IMR-90 (cell line): Measurements from ENCODE around the gene MLH3. TPM values are rescaled to one million over a fixed set of nuclear protein-coding genes. Genes with fewer than 3 reads are reported as not detected.

Experiments used
- ATAC-seq: fragments of 200-7000 bp; cut with Tn5 transposase; 2 replicates; pipeline ENCODE4 v1.9.1; 2020; ENCODE audit warnings: low read depth, mild to moderate bottlenecking, moderate library complexity
- BruUV-seq: library from RNA; stranded (reverse); fragments of 400-500 nt; replicated peaks from 2 replicates; lab custom pipeline; 2021; lab: Mats Ljungman, UMichigan
- CTCF ChIA-PET: fragments of 300-600 bp; formaldehyde crosslinking; extraction: SDS; loops from one replicate; lab custom pipeline; 2021; ENCODE audit warnings: antibody characterized with exemption; lab: Yijun Ruan, JAX
- POLR2A ChIA-PET: fragments of 300-600 bp; sonication (Branson Sonifier 250); formaldehyde crosslinking; loops from one replicate; lab custom pipeline; 2022; ENCODE audit warnings: antibody characterized with exemption; ENCODE audit not compliant: unreplicated experiment; lab: Charles Lee
- DNase-seq: peaks from one replicate; pipeline ENCODE4 v3.0.0; 2013
- H2AFZ ChIP-seq: replicated peaks from 2 replicates; pipeline ENCODE3; 2013; ENCODE audit warnings: low read length, mild to moderate bottlenecking; ENCODE audit not compliant: poor library complexity
- H2AK5ac ChIP-seq: 2 replicates; pipeline ENCODE4 v1.6.1; 2013; ENCODE audit warnings: low read depth, low read length, inconsistent platforms
- H2AK9ac ChIP-seq: replicated peaks from 2 replicates; pipeline ENCODE3; 2013; ENCODE audit warnings: mild to moderate bottlenecking, low read depth, low read length, moderate library complexity; ENCODE audit not compliant: poor library complexity
- H2BK120ac ChIP-seq: 2 replicates; pipeline ENCODE4 v1.6.1; 2013; ENCODE audit warnings: low read depth, low read length, inconsistent platforms
- H2BK15ac ChIP-seq: 3 replicates; pipeline ENCODE4 v1.6.1; 2013; ENCODE audit warnings: low read depth, low read length, inconsistent platforms
- H2BK20ac ChIP-seq: 2 replicates; pipeline ENCODE4 v1.6.1; 2013; ENCODE audit warnings: low read depth, mild to moderate bottlenecking, inconsistent platforms, low read length, moderate library complexity
- H2BK5ac ChIP-seq: 2 replicates; pipeline ENCODE4 v1.6.1; 2013; ENCODE audit warnings: mild to moderate bottlenecking, low read depth, low read length, inconsistent platforms; ENCODE audit not compliant: poor library complexity, severe bottlenecking
- H3K14ac ChIP-seq: replicated peaks from 2 replicates; pipeline ENCODE4 v1.6.1; 2013; ENCODE audit warnings: low read depth, low read length, inconsistent platforms
- H3K18ac ChIP-seq: 2 replicates; pipeline ENCODE4 v1.6.1; 2013; ENCODE audit warnings: low read depth, low read length, control low read depth
- H3K23ac ChIP-seq: 2 replicates; pipeline ENCODE4 v1.6.1; 2013; ENCODE audit warnings: low read depth, low read length, inconsistent platforms
- H3K27ac ChIP-seq: 2 replicates; pipeline ENCODE4 v1.5.1; 2013; ENCODE audit warnings: mild to moderate bottlenecking, control low read depth, low read length; ENCODE audit not compliant: insufficient read depth
- H3K27me3 ChIP-seq: 2 replicates; pipeline ENCODE4 v1.6.1; 2013; ENCODE audit warnings: low read length; ENCODE audit not compliant: control insufficient read depth, insufficient read depth
- H3K36me3 ChIP-seq: 2 replicates; pipeline ENCODE4 v1.6.1; 2013; ENCODE audit warnings: low read length, mixed read lengths; ENCODE audit not compliant: control insufficient read depth, insufficient read depth
- H3K4ac ChIP-seq: 2 replicates; pipeline ENCODE4 v1.6.1; 2013; ENCODE audit warnings: low read depth, low read length, inconsistent platforms
- H3K4me1 ChIP-seq: 2 replicates; pipeline ENCODE4 v1.6.1; 2013; ENCODE audit warnings: low read length, mixed read lengths; ENCODE audit not compliant: control insufficient read depth, insufficient read depth
- H3K4me2 ChIP-seq: 2 replicates; pipeline ENCODE4 v1.6.1; 2013; ENCODE audit warnings: low read depth, mild to moderate bottlenecking, control low read depth, low read length, moderate library complexity
- H3K4me3 ChIP-seq: 2 replicates; pipeline ENCODE4 v1.5.1; 2013; ENCODE audit warnings: low read depth, mild to moderate bottlenecking, control low read depth, low read length, moderate library complexity; ENCODE audit not compliant: insufficient read depth
- H3K56ac ChIP-seq: 2 replicates; pipeline ENCODE4 v1.6.1; 2013; ENCODE audit warnings: low read length, inconsistent platforms; ENCODE audit not compliant: insufficient read depth; ENCODE audit errors: extremely low read depth
- H3K79me1 ChIP-seq, 2 experiments: 2 replicates each; pipeline ENCODE4 v1.6.1; 2013; ENCODE audit warnings: low read length in 2 of 2, inconsistent platforms in 1 of 2, low read depth in 1 of 2
- H3K9ac ChIP-seq: 2 replicates; pipeline ENCODE4 v1.6.1; 2013; ENCODE audit warnings: low read depth, low read length, control low read depth
- H3K9me1 ChIP-seq: 2 replicates; pipeline ENCODE4 v1.6.1; 2013; ENCODE audit warnings: low read length, inconsistent platforms; ENCODE audit not compliant: insufficient read depth
- H3K9me3 ChIP-seq: 2 replicates; pipeline ENCODE4 v1.6.1; 2013; ENCODE audit warnings: low read length; ENCODE audit not compliant: control insufficient read depth, insufficient read depth
- H4K20me1 ChIP-seq: 2 replicates; pipeline ENCODE4 v1.6.1; 2013; ENCODE audit warnings: low read length, inconsistent platforms; ENCODE audit not compliant: insufficient read depth
- H4K5ac ChIP-seq: 2 replicates; pipeline ENCODE4 v1.6.1; 2013; ENCODE audit warnings: mild to moderate bottlenecking, low read depth, low read length, control low read depth
- H4K8ac ChIP-seq, 2 experiments: 2 replicates each; pipeline ENCODE4 v1.6.1; 2013; ENCODE audit warnings: low read depth in 2 of 2, low read length in 2 of 2, control low read depth in 1 of 2, inconsistent platforms in 1 of 2
- H4K91ac ChIP-seq: 2 replicates; pipeline ENCODE4 v1.6.1; 2013; ENCODE audit warnings: low read depth, low read length, inconsistent platforms; ENCODE audit not compliant: insufficient read depth
- BHLHE40 ChIP-seq: fragments of 150-350 bp; IDR thresholded peaks from 2 replicates; pipeline ENCODE4 v1.6.1; 2016; ENCODE audit warnings: mild to moderate bottlenecking, low read depth, low read length
- CEBPB ChIP-seq: IDR thresholded peaks from 2 replicates; pipeline ENCODE4 v1.6.1; 2012; ENCODE audit warnings: low read depth, low read length, improper control_type of control experiment
- FOS ChIP-seq: fragments of 150-350 bp; IDR thresholded peaks from 2 replicates; pipeline ENCODE4 v1.6.1; 2016; ENCODE audit warnings: low read depth, low read length
- MAFK ChIP-seq: IDR thresholded peaks from 2 replicates; pipeline ENCODE4 v1.6.1; 2012; ENCODE audit warnings: low read depth, low read length, improper control_type of control experiment
- MAZ ChIP-seq: IDR thresholded peaks from 2 replicates; pipeline ENCODE4 v1.6.1; 2012; ENCODE audit warnings: low read depth, mild to moderate bottlenecking, low read length, improper control_type of control experiment, moderate library complexity, borderline replicate concordance
- NFE2L2 ChIP-seq: fragments of 150-350 bp; IDR thresholded peaks from 2 replicates; pipeline ENCODE4 v1.6.1; 2016; ENCODE audit warnings: low read depth, mild to moderate bottlenecking, low read length
- POLR2A ChIP-seq: IDR thresholded peaks from 2 replicates; pipeline ENCODE4 v1.6.1; 2012; ENCODE audit warnings: mild to moderate bottlenecking, low read depth, low read length
- RFX5 ChIP-seq: IDR thresholded peaks from 2 replicates; pipeline ENCODE4 v1.8.0; 2012; ENCODE audit warnings: low read depth, mild to moderate bottlenecking, low read length, moderate library complexity
- SMC3 ChIP-seq: fragments of 150-350 bp; IDR thresholded peaks from 2 replicates; pipeline ENCODE4 v1.6.1; 2016; ENCODE audit warnings: low read depth, mild to moderate bottlenecking, antibody characterized with exemption, low read length, moderate library complexity
- USF2 ChIP-seq: fragments of 150-350 bp; IDR thresholded peaks from 2 replicates; pipeline ENCODE4 v1.6.1; 2017; ENCODE audit warnings: mild to moderate bottlenecking, antibody characterized with exemption, low read length, low read depth
- WGBS, 2 experiments: methylation state at CpG; one replicate each; pipeline versions ENCODE4 v1.1.5 to v1.1.7; 2013; ENCODE audit warnings: missing lambda C conversion rate in 2 of 2; ENCODE audit not compliant: insufficient read length in 1 of 2; ENCODE audit errors: extremely low coverage in 2 of 2; 5-methylcytosine and 5-hydroxymethylcytosine counted together
- dilution Hi-C: fragments of 300-500 bp; cut with HindIII; formaldehyde crosslinking; loops from one replicate; pipeline ENCODE4 v1.14.3; 2018; ENCODE audit warnings: low sequenced_read_pairs; ENCODE audit not compliant: unreplicated experiment
- in situ Hi-C: fragments of 300-500 bp; cut with MboI; formaldehyde crosslinking; loops from 3 replicates; pipeline ENCODE4 v1.14.3; 2019; ENCODE audit warnings: low sequenced_read_pairs, inconsistent platforms, mixed read lengths
- intact Hi-C: fragments of 100-400 bp; cut with micrococcal nuclease; formaldehyde crosslinking; loops from 2 replicates; pipeline ENCODE4 v1.10.0; 2022
- polyA plus RNA-seq, 3 experiments: library from polyadenylated mRNA; depleted of rRNA; stranded (reverse); fragments of >200 nt; gene quantifications; 2 replicates each; pipeline ENCODE4 v1.2.3, GENCODE V29; 2012; ENCODE audit warnings: low replicate concordance in 1 of 3
- total RNA-seq: library from RNA; depleted of rRNA; stranded (reverse); fragments of >200 nt; gene quantifications from 2 replicates; pipeline ENCODE4 v1.2.3, GENCODE V29; 2012

MLH3 gene
- total and polyA plus RNA-seq, 2 of the 4 experiments (the other 2 are of a cell fraction): 5.6 to 14.7 TPM

DNA sequence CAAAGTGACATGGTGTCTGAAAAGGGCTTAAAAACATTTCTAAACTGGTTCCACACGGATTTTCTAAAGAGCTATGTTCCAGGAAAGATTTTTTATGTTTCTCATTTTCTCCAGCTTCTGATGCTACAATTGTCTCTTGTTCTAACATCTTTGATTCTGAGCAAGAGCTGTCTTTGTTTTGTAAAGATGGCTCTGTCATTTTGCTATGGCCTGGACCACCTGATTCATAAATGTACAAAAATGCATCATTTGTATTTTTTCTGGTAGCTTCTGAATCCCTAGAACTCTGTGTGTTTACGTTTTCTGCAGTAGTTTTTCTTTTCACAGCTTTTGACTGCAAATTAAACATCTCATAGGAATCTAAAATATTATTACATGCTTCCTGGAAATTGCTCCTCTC is 3.2 kb downstream of the MLH3 start:
- Histone ChIP-seq H2BK20ac (no peak overlapping the region), H4K91ac (no peak overlapping the region), H2BK5ac (no peak overlapping the region), H4K20me1 (no peaks in the 10 kb centered on the region), H3K4ac (no peak overlapping the region), H3K27me3 (no peaks in the 10 kb centered on the region), H3K4me3 (no peak overlapping the region), H3K14ac (no peak overlapping the region), H4K5ac (no peak overlapping the region), H2AK5ac (no peak overlapping the region), H3K9me1 (peaks cover 4% of the 10 kb centered on the region), H3K79me1 (peaks cover 11 to 33% of the 10 kb centered on the region in 2 experiments; a peak in 3 of 4 replicates), H3K27ac (no peak overlapping the region), H2BK120ac (no peak overlapping the region), H2AFZ (no peak overlapping the region), H3K18ac (no peak overlapping the region), H3K56ac (no peak overlapping the region), H3K9me3 (no peaks in the 10 kb centered on the region), H2AK9ac (no peak overlapping the region), H3K23ac (no peak overlapping the region), H4K8ac (no peak overlapping the region), H3K4me2 (no peak overlapping the region), H3K4me1 (peaks cover 10% of the 10 kb centered on the region), H3K9ac (no peak overlapping the region), H2BK15ac (no peak overlapping the region), H3K36me3 (no peaks in the 10 kb centered on the region)
- intact Hi-C loops (no loop called here), in situ Hi-C loops (no loop called here), dilution Hi-C loops (no loop called here)
- ChIA-PET CTCF (interaction anchor here (0.6 kb wide), 1 partner anchor 11 kb away, joined by 3 read pairs; no protein-coding TSS in a partner anchor), POLR2A (no interaction called here)
- no peak for DNase-seq
- TF ChIP-seq POLR2A: no peak
- TF ChIP-seq BHLHE40: no peak
- TF ChIP-seq RFX5: no peak
- TF ChIP-seq CEBPB: no peak
- TF ChIP-seq USF2: no peak
- TF ChIP-seq MAZ: no peak
- no peak for TF ChIP-seq NFE2L2
- no peak for TF ChIP-seq FOS
- TF ChIP-seq MAFK: no peak
- no peak for TF ChIP-seq SMC3
- no TSS peak for BruUV-seq
- 100% methylated on average over 1 of the region's 2 CpGs; no CpG with 5 or more reads in 1 of the 2 experiments for WGBS, 2 experiments
- ATAC-seq: no peak
